Aorta (tissue), 5 donors: ENCODE data around the gene CHN2. TPM values are rescaled to one million over a fixed set of nuclear protein-coding genes. Genes with fewer than 3 reads are reported as not detected.

Experiments used
- ATAC-seq: fragments of 200-7000 bp; cut with Tn5 transposase; one replicate; pipeline ENCODE4 v1.9.1; 2022; ENCODE audit warnings: moderate library complexity; ENCODE audit not compliant: low FRiP score
- DNase-seq, 2 donors: peaks; one replicate each; pipeline ENCODE4 v3.0.0-alpha.2; 2020
- H3K27ac ChIP-seq, 2 donors: one replicate each; pipeline ENCODE4 v1.5.1; 2013; ENCODE audit warnings: low read length in 2 of 2, mild to moderate bottlenecking in 2 of 2, moderate library complexity in 2 of 2, control low read depth in 1 of 2, inconsistent platforms in 1 of 2, low read depth in 1 of 2
- H3K27me3 ChIP-seq, 2 donors: one replicate each; pipeline ENCODE4 v1.6.1; 2013; ENCODE audit warnings: control low read depth in 1 of 2, low read length in 1 of 2, mild to moderate bottlenecking in 1 of 2, moderate library complexity in 1 of 2; ENCODE audit not compliant: insufficient read depth in 2 of 2, control insufficient read depth in 1 of 2
- H3K36me3 ChIP-seq, 2 donors: one replicate each; pipeline ENCODE4 v1.6.1; 2013; ENCODE audit warnings: control low read depth in 1 of 2, low read length in 1 of 2, mild to moderate bottlenecking in 1 of 2; ENCODE audit not compliant: insufficient read depth in 2 of 2, control insufficient read depth in 1 of 2
- H3K4me1 ChIP-seq, 2 donors: one replicate each; pipeline ENCODE4 v1.6.1; 2013; ENCODE audit warnings: low read length in 2 of 2, control low read depth in 1 of 2, mild to moderate bottlenecking in 1 of 2, moderate library complexity in 1 of 2; ENCODE audit not compliant: insufficient read depth in 2 of 2, control insufficient read depth in 1 of 2
- H3K4me3 ChIP-seq, 2 donors: one replicate each; pipeline ENCODE4 v1.5.1; 2013; ENCODE audit warnings: low read length in 2 of 2, control low read depth in 1 of 2, mild to moderate bottlenecking in 1 of 2
- H3K9me3 ChIP-seq: one replicate; pipeline ENCODE4 v1.6.1; 2013; ENCODE audit warnings: mild to moderate bottlenecking, low read length; ENCODE audit not compliant: control insufficient read depth
- WGBS, 2 donors: extraction: QIAGEN DNeasy Blood & Tissue Kit; methylation state at CpG; one replicate each; pipeline ENCODE4 v1.1.7; 2013; 5-methylcytosine and 5-hydroxymethylcytosine counted together
- intact Hi-C, 2 donors: fragments of 100-400 bp; cut with DNase I; formaldehyde crosslinking; loops; one replicate each; pipeline versions ENCODE4 v1.14.2 to v1.15.0; 2022
- long read RNA-seq, 2 donors: library from polyadenylated mRNA; unstranded; transcript quantifications; one replicate each; pipeline ENCODE4 v2.0.0, GENCODE V29; 2020 to 2021
- polyA plus RNA-seq, 2 donors: library from polyadenylated mRNA; stranded (reverse); fragments of 200-250 nt; gene quantifications; one replicate each; pipeline ENCODE4 v1.2.3, GENCODE V29; 2013
- total RNA-seq, 2 donors: library from RNA; stranded (reverse); fragmentation: NEBNext Ultra II Directional; extraction: Animal tissue kit (Norgen Biotek cat#: 25700); gene quantifications; one replicate each; pipeline ENCODE4 v1.2.1, GENCODE V29; 2021
- donor health status: healthy with polysubstance abuse.
- donor health status: Bipolar disorder and iron deficiency.
- donor health status: DM: no; HTN: no; CAD: no.
- donor health status: DM: no; HTN: no; CAD: no.
- donor health status: DM: yes; HTN: yes; CAD: no.

The CHN2 gene
- total RNA-seq (10 to 100 TPM in 1 of 2 donors, 1 to 10 TPM in 1; 7.6 to 22.0 TPM), polyA plus RNA-seq (10 to 100 TPM in 1 of 2 donors, under 1 TPM in 1; 0.61 to 23.2 TPM)
- long read RNA-seq, donor 1, partial matches to known transcripts, result 1 of 12 reads
- long read RNA-seq, donor 1, other reads (novel, unspliced or antisense), result 4 of 12 reads
- long read RNA-seq, donor 2, partial matches to known transcripts, result 2 of 14 reads
- long read RNA-seq, donor 2, other reads (novel, unspliced or antisense), result 11 of 14 reads

DNA sequence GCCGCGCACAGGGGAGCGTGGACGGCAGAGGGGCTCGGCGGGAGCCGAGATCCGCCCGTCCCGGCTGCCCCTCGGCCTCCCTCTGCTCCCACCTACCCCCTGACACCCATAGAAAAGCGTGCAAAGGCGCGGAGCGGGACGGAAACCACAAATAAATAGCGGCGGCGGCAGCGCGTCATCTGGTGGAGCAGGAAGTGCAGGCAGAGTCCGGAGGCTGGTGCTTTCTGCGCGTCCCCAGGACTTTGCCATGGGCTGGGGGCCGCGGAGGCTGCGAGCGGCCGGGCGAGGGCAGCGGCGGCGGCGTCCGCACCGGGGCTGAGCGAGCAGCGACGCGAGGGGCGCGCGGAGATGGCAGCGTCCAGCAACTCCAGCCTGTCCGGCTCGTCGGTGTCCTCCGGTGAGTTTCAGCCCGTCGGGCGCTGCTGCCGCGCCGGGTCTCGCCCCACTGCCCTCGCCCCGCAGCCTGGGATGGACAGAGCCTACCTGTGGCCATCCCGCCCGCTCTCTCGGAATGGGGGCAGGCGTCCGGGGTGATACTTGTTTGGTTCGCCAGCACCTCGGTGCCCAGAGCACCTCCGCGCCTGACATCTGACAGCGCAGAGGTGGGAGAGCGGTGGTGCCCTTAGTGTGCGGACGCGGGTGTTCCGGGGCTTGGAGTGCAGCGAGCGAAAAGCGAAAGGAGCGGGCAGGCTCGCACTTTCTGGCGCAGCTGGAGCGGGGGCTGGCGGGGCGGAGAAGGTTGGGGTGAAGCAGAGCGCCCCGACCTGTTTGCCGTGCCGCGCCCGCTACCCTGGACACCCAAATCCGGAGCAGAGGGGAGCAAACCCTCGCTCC lies at the start of gene CHN2:
TSS of gene CHN2 (plus strand) at position 182 of the 834 bp plus-strand sequence.
- ATAC-seq (peak; percentile 68), DNase-seq (peak; percentile 81 to 85)
- intact Hi-C loops, result loop anchor here in 1 of 2 donors (5.0 kb wide), 1 partner anchor 212 kb away; no protein-coding TSS in a partner anchor
- Histone ChIP-seq H3K4me3 (peak within 1 kb of the TSS; percentile 14 to 66), H3K27ac (no peak within 1 kb of the TSS), H3K27me3 (no peaks in the 10 kb centered on the region), H3K9me3 (no peaks in the 10 kb centered on the region), H3K4me1 (no peaks in the 10 kb centered on the region), H3K36me3 (no peaks in the 10 kb centered on the region)
- WGBS, 2 donors, result 1% methylated on average over 72 to 89 of the region's 89 CpGs

- Histone ChIP-seq H3K27ac (no peak overlapping the region), H3K4me1 (no peaks in the 10 kb centered on the region), H3K27me3 (peaks cover 0 to 1% of the 10 kb centered on the region in 2 donors), H3K9me3 (no peaks in the 10 kb centered on the region), H3K4me3 (no peak overlapping the region), H3K36me3 (no peaks in the 10 kb centered on the region)
- WGBS, 2 donors, result 3 to 6% methylated on average over 8 of the region's 8 CpGs
- no peak for ATAC-seq
- DNase-seq, result no peak
- intact Hi-C loops, result no loop called here
Observed at GRCh38 chr7:29145553-29146056, 49.0 kb upstream of the CHN2 start.

DNA sequence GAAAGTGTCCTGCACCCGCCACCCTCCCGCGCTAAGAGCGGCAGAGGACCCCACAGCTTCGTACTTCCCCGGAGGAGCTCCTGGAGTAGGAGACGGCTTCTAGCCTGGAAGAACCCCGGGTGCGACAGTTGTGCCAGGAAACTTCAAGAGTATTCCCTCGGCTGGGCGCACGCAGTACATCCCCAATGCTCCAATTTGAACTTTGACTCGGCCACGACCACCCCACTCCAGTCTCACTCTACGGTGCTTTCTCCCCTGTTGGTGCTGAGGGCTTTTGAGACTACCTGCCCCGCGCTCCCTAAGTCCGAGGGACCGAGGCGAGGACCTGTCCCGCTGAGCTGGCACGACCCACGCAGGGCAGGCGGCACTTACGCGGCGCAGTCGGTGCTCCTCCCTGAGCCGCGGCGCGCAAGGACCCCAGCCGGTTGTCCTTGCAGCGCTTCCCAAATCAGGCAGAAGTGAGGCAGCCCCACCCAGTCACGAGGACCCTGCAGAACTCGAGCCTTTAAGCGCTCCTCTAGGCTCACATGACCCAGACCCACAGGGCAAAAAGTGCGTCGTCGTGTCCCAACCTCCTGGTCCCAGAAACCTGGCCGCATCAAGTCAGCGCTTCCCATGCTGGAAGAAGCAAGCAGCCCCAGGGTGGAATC lies 48.4 kb upstream of the CHN2 start, which contains the start of gene CPVL:
TSS of gene CPVL (minus strand) at position 481 of the 650 bp plus-strand sequence. CDS start 25,476 bp downstream, outside the sequence.
- H3K27me3 ChIP-seq, result peaks cover 0 to 1% of the 10 kb centered on the region in 2 donors

DNA sequence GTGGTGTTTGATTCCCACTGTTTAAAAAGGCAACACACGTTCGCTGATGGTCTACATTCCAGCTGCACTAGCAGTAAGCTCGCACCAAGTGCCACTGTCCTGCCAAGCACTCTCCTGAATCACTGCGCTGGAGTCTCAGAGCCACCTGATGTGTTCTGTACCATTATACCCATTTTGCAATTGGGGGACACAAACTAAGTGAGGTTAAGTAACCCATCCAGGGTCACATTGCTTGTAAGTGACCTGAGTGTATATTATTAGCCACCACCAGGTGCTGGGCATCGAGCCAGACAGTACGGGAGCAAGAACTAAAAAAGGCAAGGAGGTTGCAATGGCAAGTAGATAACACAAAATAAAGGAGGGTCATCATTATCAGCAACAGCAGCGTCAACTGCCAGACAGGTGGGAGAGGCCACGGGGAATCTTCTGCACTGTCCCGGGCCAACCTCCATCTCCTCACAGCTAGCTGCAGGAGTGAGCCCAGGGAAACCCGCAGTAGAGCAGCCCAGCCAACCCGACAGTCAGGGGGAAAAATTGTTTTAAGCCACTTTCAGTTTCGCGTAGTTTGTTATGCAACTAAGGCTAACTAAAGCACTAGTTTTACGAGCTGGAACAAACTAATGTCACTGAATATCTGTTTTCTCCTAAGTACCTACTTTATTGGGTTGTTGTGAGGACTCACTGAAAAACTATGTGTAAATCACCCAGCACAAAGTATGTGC lies 47.5 kb upstream of the CHN2 start:
- H3K36me3 ChIP-seq, result no peaks in the 10 kb centered on the region
- H3K4me3 ChIP-seq, result no peak overlapping the region
- no peak overlapping the region for H3K27ac ChIP-seq
- H3K27me3 ChIP-seq, result peaks cover 0 to 1% of the 10 kb centered on the region in 2 donors
- DNase-seq (peak in 1 of 2 donors; percentile 55), ATAC-seq (no peak)
- H3K4me1 ChIP-seq, result no peaks in the 10 kb centered on the region
- WGBS, 2 donors, result 48 to 52% methylated on average over 14 of the region's 14 CpGs
- H3K9me3 ChIP-seq, result no peaks in the 10 kb centered on the region
- intact Hi-C loops, result no loop called here

More for the DNA sequence above, 48.4 kb upstream of the CHN2 start, which contains the start of gene CPVL:
- no peaks in the 10 kb centered on the region for H3K4me1 ChIP-seq
- ATAC-seq (peak; percentile 72), DNase-seq (peak; percentile 80 to 89)
- H3K36me3 ChIP-seq, result no peaks in the 10 kb centered on the region
- intact Hi-C loops, result no loop called here
- 1 to 2% methylated on average over 42 of the region's 42 CpGs for WGBS, 2 donors
- H3K4me3 ChIP-seq, result no peak within 1 kb of the TSS
- H3K27ac ChIP-seq, result no peak within 1 kb of the TSS
- no peaks in the 10 kb centered on the region for H3K9me3 ChIP-seq

DNA sequence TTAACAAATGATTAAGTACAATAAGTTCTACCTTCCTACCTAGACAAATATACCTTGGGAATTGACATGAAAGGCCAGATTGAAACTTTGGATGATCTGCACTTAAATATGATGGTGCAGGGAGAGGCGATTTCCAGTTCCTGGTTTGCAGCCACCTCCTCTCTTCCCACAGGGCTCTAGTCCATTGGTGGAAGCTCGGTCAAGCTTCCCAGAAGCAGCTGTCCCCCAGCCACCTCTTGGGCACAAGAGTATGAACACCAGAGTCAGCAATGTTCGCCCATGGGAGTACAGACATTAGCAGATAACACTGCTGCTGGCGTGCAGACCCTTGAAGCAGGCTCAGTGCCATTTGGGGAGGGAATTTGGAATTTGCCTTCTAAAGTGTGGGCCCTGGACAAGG lies 46.8 kb upstream of the CHN2 start:
- DNase-seq (peak in 1 of 2 donors; percentile 55), ATAC-seq (peak; percentile 38)
- H3K4me1 ChIP-seq, result no peaks in the 10 kb centered on the region
- peaks cover 0 to 1% of the 10 kb centered on the region in 2 donors for H3K27me3 ChIP-seq
- no peaks in the 10 kb centered on the region for H3K36me3 ChIP-seq
- WGBS, 2 donors, result 71 to 79% methylated on average over 4 of the region's 4 CpGs
- no peak overlapping the region for H3K4me3 ChIP-seq
- H3K9me3 ChIP-seq, result no peaks in the 10 kb centered on the region
- no peak overlapping the region for H3K27ac ChIP-seq
- intact Hi-C loops, result no loop called here

GRCh38 chr7:29149036-29149435 lies 45.5 kb upstream of the CHN2 start:
- Histone ChIP-seq H3K27me3 (peaks cover 0 to 1% of the 10 kb centered on the region in 2 donors), H3K36me3 (no peaks in the 10 kb centered on the region), H3K27ac (no peak overlapping the region), H3K9me3 (no peaks in the 10 kb centered on the region), H3K4me3 (no peak overlapping the region), H3K4me1 (no peaks in the 10 kb centered on the region)
- intact Hi-C loops, result no loop called here
- ATAC-seq (no peak), DNase-seq (no peak)
- WGBS, 2 donors, result 91 to 98% methylated on average over 12 of the region's 12 CpGs

GRCh38 chr7:29150856-29151255 lies 43.7 kb upstream of the CHN2 start:
- no peak overlapping the region for H3K27ac ChIP-seq
- intact Hi-C loops, result no loop called here
- 69 to 77% methylated on average over 2 of the region's 2 CpGs for WGBS, 2 donors
- no peaks in the 10 kb centered on the region for H3K4me1 ChIP-seq
- DNase-seq (no peak), ATAC-seq (no peak)
- no peaks in the 10 kb centered on the region for H3K36me3 ChIP-seq
- H3K4me3 ChIP-seq, result no peak overlapping the region
- H3K27me3 ChIP-seq, result peaks cover 0 to 1% of the 10 kb centered on the region in 2 donors
- no peaks in the 10 kb centered on the region for H3K9me3 ChIP-seq

- Histone ChIP-seq H3K4me1 (no peaks in the 10 kb centered on the region), H3K27me3 (no peaks in the 10 kb centered on the region), H3K4me3 (no peak overlapping the region), H3K9me3 (no peaks in the 10 kb centered on the region), H3K36me3 (no peaks in the 10 kb centered on the region), H3K27ac (no peak overlapping the region)
- ATAC-seq (no peak), DNase-seq (no peak)
- WGBS, 2 donors, result 76 to 85% methylated on average over 2 of the region's 2 CpGs
- intact Hi-C loops, result no loop called here
Observed at GRCh38 chr7:29154076-29154475, 40.5 kb upstream of the CHN2 start.
